H9 (cell line): Measurements from ENCODE around the gene CMTM5. TPM values are rescaled to one million over a fixed set of nuclear protein-coding genes. Genes with fewer than 3 reads are reported as not detected.

ENCODE experiments used
- DNase-seq: peaks from one replicate; pipeline ENCODE4 v3.0.0-alpha.2; 2017
- H2AFZ ChIP-seq: one replicate; pipeline ENCODE4 v1.6.1; 2013; ENCODE audit warnings: mild to moderate bottlenecking, low read length, control low read depth, moderate library complexity
- H2AK5ac ChIP-seq: 2 replicates; pipeline ENCODE4 v1.6.1; 2013; ENCODE audit warnings: low read length, control low read depth, mixed read lengths; ENCODE audit not compliant: insufficient read length
- H2BK120ac ChIP-seq: one replicate; pipeline ENCODE4 v1.6.1; 2013; ENCODE audit warnings: low read depth, mild to moderate bottlenecking, low read length, control low read depth, inconsistent platforms; ENCODE audit not compliant: poor library complexity, severe bottlenecking
- H2BK12ac ChIP-seq: 2 replicates; pipeline ENCODE4 v1.6.1; 2013; ENCODE audit warnings: low read length, control low read depth, mixed read lengths, low read depth; ENCODE audit not compliant: insufficient read length
- H2BK15ac ChIP-seq: 2 replicates; pipeline ENCODE4 v1.6.1; 2013; ENCODE audit warnings: low read depth, low read length, control low read depth
- H2BK20ac ChIP-seq: one replicate; pipeline ENCODE4 v1.6.1; 2013; ENCODE audit warnings: low read depth, mild to moderate bottlenecking, low read length, control low read depth, inconsistent platforms; ENCODE audit not compliant: poor library complexity, severe bottlenecking
- H2BK5ac ChIP-seq: 2 replicates; pipeline ENCODE4 v1.6.1; 2013; ENCODE audit warnings: low read length, control low read depth, mixed read lengths; ENCODE audit not compliant: insufficient read length
- H3K14ac ChIP-seq: 2 replicates; pipeline ENCODE4 v1.6.1; 2013; ENCODE audit warnings: low read length, control low read depth; ENCODE audit not compliant: insufficient read depth
- H3K18ac ChIP-seq: 2 replicates; pipeline ENCODE4 v1.6.1; 2013; ENCODE audit warnings: low read depth, mild to moderate bottlenecking, mixed read lengths, low read length, control low read depth; ENCODE audit not compliant: insufficient read length
- H3K23ac ChIP-seq: 2 replicates; pipeline ENCODE4 v1.6.1; 2013; ENCODE audit warnings: low read length, control low read depth, mixed read lengths, low read depth; ENCODE audit not compliant: insufficient read length
- H3K23me2 ChIP-seq: 2 replicates; pipeline ENCODE4 v1.6.1; 2013; ENCODE audit warnings: low read depth, mild to moderate bottlenecking, mixed read lengths, low read length, control low read depth; ENCODE audit not compliant: insufficient read length, poor library complexity, severe bottlenecking
- H3K27ac ChIP-seq: 2 replicates; pipeline ENCODE4 v1.5.1; 2013; ENCODE audit warnings: low read length, control low read depth, mixed read lengths, low read depth; ENCODE audit not compliant: insufficient read length
- H3K27me3 ChIP-seq: 2 replicates; pipeline ENCODE4 v1.6.1; 2013; ENCODE audit warnings: low read length, control low read depth, inconsistent platforms; ENCODE audit not compliant: insufficient read depth
- H3K4ac ChIP-seq: 2 replicates; pipeline ENCODE4 v1.6.1; 2013; ENCODE audit warnings: low read depth, mild to moderate bottlenecking, control low read depth, inconsistent platforms, low read length, moderate library complexity
- H3K4me1 ChIP-seq: 2 replicates; pipeline ENCODE4 v1.6.1; 2013; ENCODE audit warnings: low read length, control low read depth, inconsistent platforms; ENCODE audit not compliant: insufficient read depth
- H3K4me2 ChIP-seq: 2 replicates; pipeline ENCODE4 v1.6.1; 2013; ENCODE audit warnings: low read length, control low read depth, mixed read lengths; ENCODE audit not compliant: insufficient read length, insufficient read depth
- H3K56ac ChIP-seq: 2 replicates; pipeline ENCODE4 v1.6.1; 2013; ENCODE audit warnings: low read depth, mild to moderate bottlenecking, mixed read lengths, low read length, control low read depth; ENCODE audit not compliant: insufficient read length
- H3K79me1 ChIP-seq: 2 replicates; pipeline ENCODE4 v1.6.1; 2013; ENCODE audit warnings: low read depth, mild to moderate bottlenecking, moderate library complexity, low read length, control low read depth, inconsistent platforms; ENCODE audit not compliant: insufficient read depth, poor library complexity, severe bottlenecking
- H3K79me2 ChIP-seq: 2 replicates; pipeline ENCODE4 v1.6.1; 2013; ENCODE audit warnings: low read length, control low read depth, inconsistent platforms; ENCODE audit not compliant: insufficient read depth
- H3K9ac ChIP-seq: 2 replicates; pipeline ENCODE4 v1.6.1; 2013; ENCODE audit warnings: low read length, control low read depth, mixed read lengths; ENCODE audit not compliant: insufficient read length; ENCODE audit errors: extremely low read depth
- H3K9me3 ChIP-seq: one replicate; pipeline ENCODE4 v1.6.1; 2013; ENCODE audit warnings: low read depth, low read length, inconsistent platforms; ENCODE audit not compliant: control insufficient read depth
- H3T11ph ChIP-seq: one replicate; pipeline ENCODE4 v1.6.1; 2013; ENCODE audit warnings: mild to moderate bottlenecking, low read length, control low read depth, inconsistent platforms
- H4K20me1 ChIP-seq: one replicate; pipeline ENCODE4 v1.6.1; 2013; ENCODE audit not compliant: control insufficient read depth, insufficient read length, insufficient read depth
- H4K5ac ChIP-seq: 2 replicates; pipeline ENCODE4 v1.6.1; 2013; ENCODE audit warnings: low read depth, mild to moderate bottlenecking, mixed read lengths, low read length, control low read depth; ENCODE audit not compliant: insufficient read length
- H4K8ac ChIP-seq: replicated peaks from 2 replicates; pipeline ENCODE4 v1.6.1; 2013; ENCODE audit warnings: low read length, control low read depth, mixed read lengths, low read depth; ENCODE audit not compliant: insufficient read length
- H4K91ac ChIP-seq: 2 replicates; pipeline ENCODE4 v1.6.1; 2013; ENCODE audit warnings: low read depth, mild to moderate bottlenecking, moderate library complexity, mixed read lengths, low read length, control low read depth; ENCODE audit not compliant: insufficient read length
- H3K27ac Mint-ChIP-seq, 3 experiments: 2 replicates in 2 of 3; 3 replicates in 1 of 3; pipeline ENCODE4 v1.8.0; 2020 to 2021; ENCODE audit warnings: mixed read lengths in 3 of 3, mild to moderate bottlenecking in 1 of 3, moderate library complexity in 1 of 3
- H3K27me3 Mint-ChIP-seq: 2 replicates; pipeline ENCODE4 v1.8.0; 2021; ENCODE audit warnings: low read depth, mild to moderate bottlenecking, moderate library complexity, mixed read lengths
- H3K36me3 Mint-ChIP-seq, 3 experiments: 2 replicates in 2 of 3; 3 replicates in 1 of 3; pipeline ENCODE4 v1.8.0; 2020 to 2021; ENCODE audit warnings: low read depth in 3 of 3, mixed read lengths in 3 of 3; ENCODE audit not compliant: insufficient read depth in 1 of 3
- H3K4me1 Mint-ChIP-seq, 2 experiments: 2 replicates each; pipeline ENCODE4 v1.8.0; 2020; ENCODE audit warnings: mixed read lengths in 2 of 2
- H3K4me3 Mint-ChIP-seq, 2 experiments: 2 replicates in 1 of 2; 3 replicates in 1 of 2; pipeline ENCODE4 v1.8.0; 2020 to 2021; ENCODE audit warnings: mild to moderate bottlenecking in 2 of 2, mixed read lengths in 2 of 2, moderate library complexity in 1 of 2
- H3K9me3 Mint-ChIP-seq, 2 experiments: 2 replicates in 1 of 2; 3 replicates in 1 of 2; pipeline ENCODE4 v1.8.0; 2020; ENCODE audit warnings: mild to moderate bottlenecking in 2 of 2, mixed read lengths in 2 of 2, moderate library complexity in 1 of 2
- CTCF ChIP-seq: fragments of 200-600 bp; sonication (generic); conservative IDR thresholded peaks from 3 replicates; pipeline ENCODE4 v1.8.0; 2021; ENCODE audit warnings: antibody characterized with exemption, mild to moderate bottlenecking
- WGBS: extraction: QIAGEN DNeasy Blood & Tissue Kit; methylation state at CpG from one replicate; pipeline ENCODE4 v1.1.7; 2013; ENCODE audit warnings: missing lambda C conversion rate, low lambda C conversion rate, mixed read lengths; ENCODE audit not compliant: insufficient read length; ENCODE audit errors: extremely low coverage; 5-methylcytosine and 5-hydroxymethylcytosine counted together
- total RNA-seq: library from RNA; stranded (reverse); gene quantifications from 2 replicates; pipeline ENCODE4 v1.2.1, GENCODE V29; 2021

CMTM5 gene
- total RNA-seq, 1 experiment from 2014 or later, result not detected

GRCh38 chr14:23385244-23385641, 8.4 kb downstream of the CMTM5 start:
- H4K20me1 ChIP-seq, result no peaks in the 10 kb centered on the region
- H3K9me3 ChIP-seq, result no peaks in the 10 kb centered on the region
- no peaks in the 10 kb centered on the region for H3K79me1 ChIP-seq
- no peak overlapping the region for H2BK12ac ChIP-seq
- no peak overlapping the region for H3K27ac Mint-ChIP-seq
- peaks cover 8 to 10% of the 10 kb centered on the region in 2 experiments for H3K4me1 Mint-ChIP-seq
- no peaks in the 10 kb centered on the region for H3K23me2 ChIP-seq
- no peak overlapping the region for H4K91ac ChIP-seq
- no peak for TF ChIP-seq CTCF
- no peak overlapping the region for H3K4me2 ChIP-seq
- H2AFZ ChIP-seq, result no peak overlapping the region
- no peak overlapping the region for H2BK15ac ChIP-seq
- no peak overlapping the region for H2BK5ac ChIP-seq
- H3K9me3 Mint-ChIP-seq, result no peaks in the 10 kb centered on the region
- no peak overlapping the region for H2BK20ac ChIP-seq
- no peak overlapping the region for H3K14ac ChIP-seq
- no peak overlapping the region for H3K56ac ChIP-seq
- H3K4ac ChIP-seq, result no peak overlapping the region
- no peak for DNase-seq
- no peak overlapping the region for H4K5ac ChIP-seq
- H3K4me3 Mint-ChIP-seq, result no peak overlapping the region
- WGBS, result no CpG with 5 or more reads among the region's 2 CpGs
- H4K8ac ChIP-seq, result no peak overlapping the region
- H3T11ph ChIP-seq, result no peak overlapping the region
- H2AK5ac ChIP-seq, result no peak overlapping the region
- H3K4me1 ChIP-seq, result 0 out of 2 replicates have a peak, but pooled peaks cover 3% of the 10 kb centered on the region
- no peak overlapping the region for H3K27ac ChIP-seq
- H3K9ac ChIP-seq, result no peak overlapping the region
- no peak overlapping the region for H2BK120ac ChIP-seq
- H3K36me3 Mint-ChIP-seq, result no peaks in the 10 kb centered on the region; a peak in 1 of 7 replicates
- no peak overlapping the region for H3K18ac ChIP-seq
- H3K23ac ChIP-seq, result no peak overlapping the region
- H3K79me2 ChIP-seq, result no peaks in the 10 kb centered on the region
- no peaks in the 10 kb centered on the region for H3K27me3 ChIP-seq
- H3K27me3 Mint-ChIP-seq, result peaks cover 45% of the 10 kb centered on the region
